ENCODE results near the gene WDR86. TPM values are rescaled to one million over a fixed set of nuclear protein-coding genes. Genes with fewer than 3 reads are reported as not detected.

The WDR86 gene
- total and polyA plus RNA-seq, 2 of the 8 experiments (the other 6 are each of a cell fraction or from before 2014, with no cell fraction given) = 12.7 to 15.8 TPM

- TF ChIP-seq CHD7 (IDR thresholded peaks at IDR 0.05; ENCODE audit: insufficient replicate concordance, low read length) (no peak), SP1 (IDR thresholded peaks at IDR 0.05; ENCODE audit: low read depth, low read length) (no peak)
These were observed 4.2 kb downstream of the WDR86 start (continued) for GRCh38 chr7:151405588-151405987.
